ENCODE results near the gene CINP.

DNA sequence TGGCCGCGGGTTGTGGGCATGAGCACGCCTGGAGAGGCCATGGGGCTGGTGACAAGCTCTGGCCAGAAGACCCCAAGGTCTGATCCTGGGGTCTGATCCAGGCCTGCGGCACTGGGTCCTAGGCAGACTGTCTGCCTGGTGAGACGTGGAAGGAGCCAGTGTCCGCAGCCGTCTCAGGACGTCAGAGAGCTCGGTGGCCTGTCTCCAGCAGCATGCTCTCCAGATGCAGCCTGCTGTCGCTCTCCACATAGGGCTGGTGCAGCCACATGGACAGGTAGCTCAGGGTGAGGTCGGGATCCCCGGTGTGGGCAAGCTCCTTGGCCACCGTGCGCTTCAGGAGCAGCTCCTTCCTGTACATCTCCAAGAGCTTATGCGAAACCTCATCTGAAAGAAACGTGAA is 14.3 kb downstream of the CINP start:
- TF ChIP-seq, protein P1, sequence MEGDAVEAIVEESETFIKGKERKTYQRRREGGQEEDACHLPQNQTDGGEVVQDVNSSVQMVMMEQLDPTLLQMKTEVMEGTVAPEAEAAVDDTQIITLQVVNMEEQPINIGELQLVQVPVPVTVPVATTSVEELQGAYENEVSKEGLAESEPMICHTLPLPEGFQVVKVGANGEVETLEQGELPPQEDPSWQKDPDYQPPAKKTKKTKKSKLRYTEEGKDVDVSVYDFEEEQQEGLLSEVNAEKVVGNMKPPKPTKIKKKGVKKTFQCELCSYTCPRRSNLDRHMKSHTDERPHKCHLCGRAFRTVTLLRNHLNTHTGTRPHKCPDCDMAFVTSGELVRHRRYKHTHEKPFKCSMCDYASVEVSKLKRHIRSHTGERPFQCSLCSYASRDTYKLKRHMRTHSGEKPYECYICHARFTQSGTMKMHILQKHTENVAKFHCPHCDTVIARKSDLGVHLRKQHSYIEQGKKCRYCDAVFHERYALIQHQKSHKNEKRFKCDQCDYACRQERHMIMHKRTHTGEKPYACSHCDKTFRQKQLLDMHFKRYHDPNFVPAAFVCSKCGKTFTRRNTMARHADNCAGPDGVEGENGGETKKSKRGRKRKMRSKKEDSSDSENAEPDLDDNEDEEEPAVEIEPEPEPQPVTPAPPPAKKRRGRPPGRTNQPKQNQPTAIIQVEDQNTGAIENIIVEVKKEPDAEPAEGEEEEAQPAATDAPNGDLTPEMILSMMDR (IDR thresholded peaks at IDR 0.05 in 4 of 5, conservative IDR thresholded peaks at IDR 0.05 in 1 of 5) = no peak
- TF ChIP-seq POLR2A (IDR thresholded peaks at IDR 0.05) = no peak
